ENCODE results near the gene IL27RA. TPM values are rescaled to one million over a fixed set of nuclear protein-coding genes. Genes with fewer than 3 reads are reported as not detected.

IL27RA gene
- total and polyA plus RNA-seq, 2 donors (not counting 3 experiments of a cell fraction or from before 2014, with no cell fraction given), result 1.6 to 4.5 TPM

GRCh38 chr19:14089412-14089661 is 57.8 kb downstream of the IL27RA start:
- Histone ChIP-seq H3K4me2 (ENCODE audit: insufficient read depth, low read length) (peak overlapping the region; percentile 37), H3K27me3 (ENCODE audit: control insufficient read depth in 2 of 2, insufficient read depth in 2 of 2, low read length in 2 of 2) (no peaks in the 10 kb centered on the region), H3K27ac (ENCODE audit: insufficient read depth, low read depth, low read length) (no peak overlapping the region), H3K4me1 (ENCODE audit: control insufficient read depth, extremely low read depth, insufficient read depth, low read length) (peaks cover 9% of the 10 kb centered on the region), H3K4me3 (replicated peaks in 1 of 3; ENCODE audit: insufficient read depth in 1 of 3, low read depth in 1 of 3, low read length in 3 of 3) (peak overlapping the region; percentile 6 to 52 (median 19)), H3K9me1 (replicated peaks; ENCODE audit: control insufficient read depth, extremely low read depth, insufficient read depth, low read length) (no peaks in the 10 kb centered on the region), H3K9ac (replicated peaks; ENCODE audit: extremely low read depth, insufficient read depth, low read length) (no peak overlapping the region), H4K20me1 (replicated peaks; ENCODE audit: control insufficient read depth, extremely low read depth, insufficient read depth, low read length) (no peaks in the 10 kb centered on the region), H3K9me3 (replicated peaks; ENCODE audit: control insufficient read depth, insufficient read depth, low read length) (peaks cover 3% of the 10 kb centered on the region), H3K36me3 (ENCODE audit: control insufficient read depth in 2 of 2, extremely low read depth in 1 of 2, insufficient read depth in 2 of 2, low read length in 2 of 2) (peaks cover 0 to 9% of the 10 kb centered on the region in 2 experiments), H3K79me2 (ENCODE audit: control insufficient read depth, insufficient read depth, low read length) (no peaks in the 10 kb centered on the region), H2AFZ (ENCODE audit: low read depth, low read length) (peak overlapping the region; percentile 3)
- intact Hi-C loops (cut with micrococcal nuclease), result no loop called here
- POLR2A ChIA-PET, result interaction anchor here (1.2 kb wide), 1 partner anchor 8 kb away, joined by 4 read pairs; no protein-coding TSS in a partner anchor
- BruUV-seq (replicated peaks), result no TSS peak
- peak in 1 of 2 donors; percentile 33 for TF ChIP-seq CTCF (IDR thresholded peaks at IDR 0.05; ENCODE audit: extremely low read depth in 1 of 2, insufficient read depth in 1 of 2, low read depth in 1 of 2, low read length in 2 of 2)
- no peak for TF ChIP-seq FOS (IDR thresholded peaks at IDR 0.05; ENCODE audit: borderline replicate concordance, insufficient read depth, low read length)
- TF ChIP-seq MAX (IDR thresholded peaks at IDR 0.05; ENCODE audit: insufficient read depth, insufficient read length), result no peak
- TF ChIP-seq POLR2AphosphoS5 (IDR thresholded peaks at IDR 0.05; ENCODE audit: insufficient read depth, low read depth, low read length), result no peak
- CTCF ChIA-PET, result no interaction called here
- DNase-seq (ENCODE audit: low read depth, low spot score) (peak; percentile 48), FAIRE-seq (no peak)
- dilution Hi-C loops (cut with MboI; ENCODE audit: extremely low pct_ligation_motif_present, low sequenced_read_pairs), result no loop called here

Measured in endothelial cell of umbilical vein (primary cell).